Adrenal gland (tissue), 12 donors: Measurements from ENCODE around the gene LRRC1. TPM values are rescaled to one million over a fixed set of nuclear protein-coding genes. Genes with fewer than 3 reads are reported as not detected.

ENCODE experiments used
- DNase-seq, 7 donors: peaks; one replicate each; pipeline ENCODE4 v3.0.0-alpha.2; 2019 to 2020
- H3K27ac ChIP-seq, 5 donors: fragments of 200-600 bp; sonication (generic) in 4 of 5; 1 replicate in 3 of 5; 2 replicates in 2 of 5; pipeline versions ENCODE4 v1.5.1 to v1.8.0; 2016 to 2020; ENCODE audit warnings: mild to moderate bottlenecking in 1 of 5
- H3K27me3 ChIP-seq: fragments of 200-600 bp; 2 replicates; pipeline ENCODE4 v1.8.0; 2021
- H3K36me3 ChIP-seq, 2 donors: fragments of 200-600 bp; replicated peaks in 1 of 2; 1 replicate in 1 of 2; 2 replicates in 1 of 2; pipeline versions ENCODE4 v1.5.1 to v1.8.0; 2018 to 2022
- H3K4me1 ChIP-seq, 2 donors: fragments of 200-600 bp; replicated peaks in 1 of 2; 1 replicate in 1 of 2; 2 replicates in 1 of 2; pipeline versions ENCODE4 v1.5.1 to v1.8.0; 2018 to 2021
- H3K4me3 ChIP-seq, 4 donors: fragments of 200-600 bp; sonication (generic) in 3 of 4; one replicate each; pipeline ENCODE4 v1.5.1; 2016 to 2018
- H3K9me3 ChIP-seq, 3 donors: fragments of 200-600 bp; sonication (generic) in 1 of 3; replicated peaks in 1 of 3; 1 replicate in 2 of 3; 2 replicates in 1 of 3; pipeline versions ENCODE4 v1.5.1 to v1.8.0; 2016 to 2021
- POLR2A ChIP-seq, 2 donors: fragments of 450-650 bp; IDR thresholded peaks; one replicate each; pipeline ENCODE4 v1.6.1; 2017; ENCODE audit warnings: antibody characterized with exemption in 2 of 2, mild to moderate bottlenecking in 2 of 2, moderate library complexity in 1 of 2
- WGBS, 4 donors: extraction: QIAGEN DNeasy Blood & Tissue Kit in 2 of 4; methylation state at CpG; one replicate each; pipeline versions ENCODE4 v1.1.5 to v1.1.7; 2013 to 2017; 5-methylcytosine and 5-hydroxymethylcytosine counted together
- intact Hi-C, 2 donors: fragments of 100-400 bp; cut with DNase I; formaldehyde crosslinking; loops; one replicate each; pipeline versions ENCODE4 v1.14.1 to v1.15.0; 2022 to 2023
- polyA plus RNA-seq, 3 donors: library from polyadenylated mRNA; stranded (reverse); fragments of 200-250 nt in 2 of 3; fragments of 350-450 nt in 1 of 3; fragmentation: Illumina TruSeq in 1 of 3; extraction: RNeasy Lipid Tissue Mini Kit (QIAGEN cat#74804) in 1 of 3; gene quantifications; one replicate each; pipeline ENCODE4 v1.2.3, GENCODE V29; 2013 to 2014
- total RNA-seq, 9 donors: library from RNA; depleted of rRNA in 4 of 9; stranded (reverse); fragments of >200 nt in 4 of 9; fragments of 120-200 nt in 1 of 9; fragmentation: NEBNext Ultra II Directional in 1 of 9; extraction: Animal tissue kit (Norgen Biotek cat#: 25700) in 1 of 9; gene quantifications; one replicate each; pipeline versions ENCODE4 v1.1.0 to v1.2.4, GENCODE V29; 2013 to 2023
- TF ChIP-seq, protein P1 (sequence below), 6 experiments: fragments of 450-650 bp in 4 of 6; fragments of 200-600 bp in 2 of 6; sonication (generic) in 1 of 6; IDR thresholded peaks; 1 replicate in 5 of 6; 2 replicates in 1 of 6; pipeline versions ENCODE4 v1.5.1 to v1.8.0; 2016 to 2021; ENCODE audit warnings: antibody characterized with exemption in 6 of 6, mild to moderate bottlenecking in 2 of 6, moderate library complexity in 1 of 6
- donor health status: healthy with polysubstance abuse.
- donor health status: Bipolar disorder and iron deficiency.
- donor health status: DM: yes; HTN: yes; CAD: no.
- donor health status: DM: no; HTN: no; CAD: no.
- donor health status: DM: no; HTN: no; CAD: no.
- donor health status: DM: yes; HTN: yes; CAD: no.

The LRRC1 gene
- total and polyA plus RNA-seq, 12 donors = 2.1 to 7.8 (median 4.5) TPM

GRCh38 chr6:53751417-53751816 lies 43.4 kb upstream of the LRRC1 start:
- intact Hi-C loops = no loop called here

DNA sequence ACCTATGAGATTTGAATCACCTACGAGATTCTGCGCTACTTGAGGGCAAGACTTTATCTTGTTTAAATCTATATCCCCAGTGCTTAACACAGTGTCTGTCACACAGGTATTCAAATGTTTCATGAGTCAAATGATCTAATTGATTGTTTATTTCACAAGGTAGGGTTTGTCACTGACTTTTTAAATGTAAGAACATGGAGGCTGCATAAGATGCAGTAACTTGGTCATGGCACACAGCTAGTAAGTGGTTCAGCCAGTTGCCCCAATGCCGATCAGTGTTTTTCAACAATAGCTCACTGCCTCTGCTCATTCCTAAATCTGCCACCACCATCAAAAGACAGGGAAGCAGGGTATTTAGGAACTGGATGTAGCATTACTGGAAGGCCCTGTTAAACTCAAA lies 42.4 kb upstream of the LRRC1 start:
- TF ChIP-seq, protein P1, sequence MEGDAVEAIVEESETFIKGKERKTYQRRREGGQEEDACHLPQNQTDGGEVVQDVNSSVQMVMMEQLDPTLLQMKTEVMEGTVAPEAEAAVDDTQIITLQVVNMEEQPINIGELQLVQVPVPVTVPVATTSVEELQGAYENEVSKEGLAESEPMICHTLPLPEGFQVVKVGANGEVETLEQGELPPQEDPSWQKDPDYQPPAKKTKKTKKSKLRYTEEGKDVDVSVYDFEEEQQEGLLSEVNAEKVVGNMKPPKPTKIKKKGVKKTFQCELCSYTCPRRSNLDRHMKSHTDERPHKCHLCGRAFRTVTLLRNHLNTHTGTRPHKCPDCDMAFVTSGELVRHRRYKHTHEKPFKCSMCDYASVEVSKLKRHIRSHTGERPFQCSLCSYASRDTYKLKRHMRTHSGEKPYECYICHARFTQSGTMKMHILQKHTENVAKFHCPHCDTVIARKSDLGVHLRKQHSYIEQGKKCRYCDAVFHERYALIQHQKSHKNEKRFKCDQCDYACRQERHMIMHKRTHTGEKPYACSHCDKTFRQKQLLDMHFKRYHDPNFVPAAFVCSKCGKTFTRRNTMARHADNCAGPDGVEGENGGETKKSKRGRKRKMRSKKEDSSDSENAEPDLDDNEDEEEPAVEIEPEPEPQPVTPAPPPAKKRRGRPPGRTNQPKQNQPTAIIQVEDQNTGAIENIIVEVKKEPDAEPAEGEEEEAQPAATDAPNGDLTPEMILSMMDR (IDR thresholded peaks at IDR 0.05) = no peak
- TF ChIP-seq POLR2A (IDR thresholded peaks at IDR 0.05) = no peak
- DNase-seq = no peak
- Histone ChIP-seq H3K36me3 (no peaks in the 10 kb centered on the region), H3K9me3 (no peaks in the 10 kb centered on the region), H3K4me1 (no peaks in the 10 kb centered on the region), H3K4me3 (no peak overlapping the region), H3K27me3 (no peaks in the 10 kb centered on the region), H3K27ac (no peak overlapping the region)
- intact Hi-C loops = no loop called here
- WGBS, 4 donors = 95 to 98% (median 97%) methylated on average over 3 of the region's 3 CpGs

More at GRCh38 chr6:53751417-53751816, 43.4 kb upstream of the LRRC1 start:
- Histone ChIP-seq H3K9me3 (no peaks in the 10 kb centered on the region), H3K36me3 (no peaks in the 10 kb centered on the region), H3K27ac (no peak overlapping the region), H3K4me1 (no peaks in the 10 kb centered on the region), H3K4me3 (no peak overlapping the region), H3K27me3 (no peaks in the 10 kb centered on the region)
- DNase-seq = no peak
- 0 to 56% (median 22%) methylated on average over 1 of the region's 1 CpG for WGBS, 4 donors
- no peak for TF ChIP-seq POLR2A (IDR thresholded peaks at IDR 0.05)
- TF ChIP-seq, protein P1 (IDR thresholded peaks at IDR 0.05) = no peak

- H3K9me3 ChIP-seq = no peaks in the 10 kb centered on the region
- H3K27ac ChIP-seq = no peak overlapping the region
- intact Hi-C loops = no loop called here
- H3K36me3 ChIP-seq = no peaks in the 10 kb centered on the region
- H3K4me1 ChIP-seq = no peaks in the 10 kb centered on the region
- TF ChIP-seq, protein P1 (IDR thresholded peaks at IDR 0.05) = no peak
- TF ChIP-seq POLR2A (IDR thresholded peaks at IDR 0.05) = no peak
- H3K27me3 ChIP-seq = no peaks in the 10 kb centered on the region
- H3K4me3 ChIP-seq = no peak overlapping the region
- 78 to 83% (median 81%) methylated on average over 4 of the region's 4 CpGs for WGBS, 4 donors
- no peak for DNase-seq
Measured at GRCh38 chr6:53752856-53753255, 41.9 kb upstream of the LRRC1 start.

GRCh38 chr6:53754330-53754729 lies 40.5 kb upstream of the LRRC1 start:
- TF ChIP-seq, protein P1 (IDR thresholded peaks at IDR 0.05) = no peak
- TF ChIP-seq POLR2A (IDR thresholded peaks at IDR 0.05) = no peak
- WGBS, 4 donors = 77 to 86% (median 84%) methylated on average over 4 of the region's 4 CpGs
- intact Hi-C loops = no loop called here
- Histone ChIP-seq H3K27ac (no peak overlapping the region), H3K9me3 (no peaks in the 10 kb centered on the region), H3K4me3 (no peak overlapping the region), H3K36me3 (no peaks in the 10 kb centered on the region), H3K4me1 (no peaks in the 10 kb centered on the region), H3K27me3 (no peaks in the 10 kb centered on the region)
- DNase-seq = no peak
